ENCODE results near the gene SLC30A7.

The SLC30A7 gene

GRCh38 chr1:100903777-100904176, 7.9 kb downstream of the SLC30A7 start:
- no peaks in the 10 kb centered on the region for H3K36me3 ChIP-seq (replicated peaks; ENCODE audit: insufficient read depth, low read length)
- H3K27ac ChIP-seq (ENCODE audit: low read length) = no peak overlapping the region
- no peak overlapping the region for H3K9ac ChIP-seq (ENCODE audit: low read length)
- no peaks in the 10 kb centered on the region for H3K9me2 ChIP-seq (replicated peaks; ENCODE audit: insufficient read depth, low read length)
- no peaks in the 10 kb centered on the region for H3K4me1 ChIP-seq (ENCODE audit: low read length)
- H3K4me2 ChIP-seq (ENCODE audit: low read depth, low read length) = no peak overlapping the region
- no peaks in the 10 kb centered on the region for H3K9me3 ChIP-seq (replicated peaks; ENCODE audit: insufficient read depth, low read length)
- no peak overlapping the region for H2AFZ ChIP-seq (ENCODE audit: low read length)
- no peaks in the 10 kb centered on the region for H4K20me1 ChIP-seq (ENCODE audit: insufficient read depth, low read length)
- no peaks in the 10 kb centered on the region for H3K79me2 ChIP-seq (ENCODE audit: low read length)
- TF ChIP-seq EZH2 (optimal IDR thresholded peaks at IDR 0.05; ENCODE audit: low read depth, low read length) = no peak
- no peak for TF ChIP-seq EZH2phosphoT487 (IDR thresholded peaks at IDR 0.05; ENCODE audit: low read length)
- no peak for TF ChIP-seq CTCF (IDR thresholded peaks at IDR 0.05; ENCODE audit: low read length)
- no peaks in the 10 kb centered on the region for H3K27me3 ChIP-seq (replicated peaks; ENCODE audit: insufficient read depth, low read length)
- DNase-seq = no peak
- no peak overlapping the region for H3K4me3 ChIP-seq (ENCODE audit: low read length)
- H3F3A ChIP-seq (ENCODE audit: insufficient read depth, low read length) = no peaks in the 10 kb centered on the region

DNA sequence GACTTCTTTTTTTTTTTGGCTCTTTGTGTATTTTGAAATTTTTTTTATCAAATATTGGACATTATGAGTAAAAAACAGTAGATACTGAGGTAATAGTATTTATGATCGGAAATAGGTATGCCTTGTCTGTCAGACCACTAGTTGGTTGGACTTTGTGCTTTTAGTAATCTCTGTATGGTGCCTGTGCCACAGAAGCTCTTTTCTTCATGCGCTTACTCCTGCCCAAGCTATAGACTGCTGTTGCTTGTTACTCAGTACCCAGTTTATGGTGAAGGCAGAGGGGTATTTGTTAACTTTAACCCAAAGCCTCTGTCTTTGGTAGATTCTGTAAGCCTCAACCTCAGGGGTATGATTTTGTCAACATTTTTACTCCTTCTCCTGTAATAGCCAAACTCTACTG, 8.6 kb downstream of the SLC30A7 start:
- Histone ChIP-seq H3K36me3 (replicated peaks; ENCODE audit: insufficient read depth, low read length) (no peaks in the 10 kb centered on the region), H3K79me2 (ENCODE audit: low read length) (no peaks in the 10 kb centered on the region), H3K4me2 (ENCODE audit: low read depth, low read length) (no peak overlapping the region)

GRCh38 chr1:100905181-100905580, 9.3 kb downstream of the SLC30A7 start:
- no peaks in the 10 kb centered on the region for H3K27me3 ChIP-seq (replicated peaks; ENCODE audit: insufficient read depth, low read length)
- H2AFZ ChIP-seq (ENCODE audit: low read length) = no peak overlapping the region
- H3K27ac ChIP-seq (ENCODE audit: low read length) = no peak overlapping the region
- no peaks in the 10 kb centered on the region for H3K4me1 ChIP-seq (ENCODE audit: low read length)
- no peaks in the 10 kb centered on the region for H4K20me1 ChIP-seq (ENCODE audit: insufficient read depth, low read length)
- no peak for DNase-seq
- H3K9ac ChIP-seq (ENCODE audit: low read length) = no peak overlapping the region
- no peak for TF ChIP-seq EZH2 (optimal IDR thresholded peaks at IDR 0.05; ENCODE audit: low read depth, low read length)
- no peak for TF ChIP-seq EZH2phosphoT487 (IDR thresholded peaks at IDR 0.05; ENCODE audit: low read length)
- TF ChIP-seq CTCF (IDR thresholded peaks at IDR 0.05; ENCODE audit: low read length) = no peak
- H3F3A ChIP-seq (ENCODE audit: insufficient read depth, low read length) = no peaks in the 10 kb centered on the region
- no peak overlapping the region for H3K4me3 ChIP-seq (ENCODE audit: low read length)
- no peaks in the 10 kb centered on the region for H3K79me2 ChIP-seq (ENCODE audit: low read length)
- no peaks in the 10 kb centered on the region for H3K36me3 ChIP-seq (replicated peaks; ENCODE audit: insufficient read depth, low read length)
- H3K4me2 ChIP-seq (ENCODE audit: low read depth, low read length) = no peak overlapping the region
- no peaks in the 10 kb centered on the region for H3K9me2 ChIP-seq (replicated peaks; ENCODE audit: insufficient read depth, low read length)
- H3K9me3 ChIP-seq (replicated peaks; ENCODE audit: insufficient read depth, low read length) = no peaks in the 10 kb centered on the region

More for the DNA sequence above, 8.6 kb downstream of the SLC30A7 start:
- Histone ChIP-seq H3F3A (ENCODE audit: insufficient read depth, low read length) (no peaks in the 10 kb centered on the region), H3K9me3 (replicated peaks; ENCODE audit: insufficient read depth, low read length) (no peaks in the 10 kb centered on the region), H3K27me3 (replicated peaks; ENCODE audit: insufficient read depth, low read length) (no peaks in the 10 kb centered on the region), H3K27ac (ENCODE audit: low read length) (no peak overlapping the region), H3K9ac (ENCODE audit: low read length) (no peak overlapping the region), H3K4me3 (ENCODE audit: low read length) (no peak overlapping the region), H3K9me2 (replicated peaks; ENCODE audit: insufficient read depth, low read length) (no peaks in the 10 kb centered on the region), H2AFZ (ENCODE audit: low read length) (no peak overlapping the region), H3K4me1 (ENCODE audit: low read length) (no peaks in the 10 kb centered on the region), H4K20me1 (ENCODE audit: insufficient read depth, low read length) (no peaks in the 10 kb centered on the region)
- no peak for DNase-seq
- TF ChIP-seq CTCF (IDR thresholded peaks at IDR 0.05; ENCODE audit: low read length) = no peak
- TF ChIP-seq EZH2 (optimal IDR thresholded peaks at IDR 0.05; ENCODE audit: low read depth, low read length) = no peak
- no peak for TF ChIP-seq EZH2phosphoT487 (IDR thresholded peaks at IDR 0.05; ENCODE audit: low read length)

Data from MM.1S (cell line).